ENCODE data around the gene LYPD3.
"Not testable (repeated sequence)": the region's sequence is repeated elsewhere in the genome, so short reads cannot be mapped to it uniquely, and the experiment has no call there.

The LYPD3 gene

GRCh38 chr19:43465468-43466120, at the start of gene LYPD3:
Gene LYPD3, minus strand, starts transcription at chr19:43465608. Its CDS starts 37 bp downstream, at chr19:43465571.
- H3K4me3 ChIP-seq (ENCODE audit: low read depth, low read length), result no peak within 1 kb of the TSS; the same call in 1 of the 2 replicates
- no peak for TF ChIP-seq CTCF (IDR thresholded peaks at IDR 0.05; ENCODE audit: low read depth, low read length, missing control alignments)
- DNase-seq (ENCODE audit: low read depth), result no peak

GRCh38 chr19:43512399-43512798, 47.0 kb upstream of the LYPD3 start:
- not testable (repeated sequence) for DNase-seq (ENCODE audit: low read depth); H3K4me3 ChIP-seq (ENCODE audit: low read depth, low read length)

GRCh38 chr19:43511324-43511723, 45.9 kb upstream of the LYPD3 start:
- DNase-seq (ENCODE audit: low read depth), result no peak
- no peak for TF ChIP-seq CTCF (IDR thresholded peaks at IDR 0.05; ENCODE audit: low read depth, low read length, missing control alignments)
- no peak overlapping the region for H3K4me3 ChIP-seq (ENCODE audit: low read depth, low read length)

GRCh38 chr19:43510713-43511112, 45.3 kb upstream of the LYPD3 start:
- H3K4me3 ChIP-seq (ENCODE audit: low read depth, low read length), result no peak overlapping the region
- no peak for DNase-seq (ENCODE audit: low read depth)
- TF ChIP-seq CTCF (IDR thresholded peaks at IDR 0.05; ENCODE audit: low read depth, low read length, missing control alignments), result no peak

- H3K4me3 ChIP-seq (ENCODE audit: low read depth, low read length), result no peak overlapping the region
- TF ChIP-seq CTCF (IDR thresholded peaks at IDR 0.05; ENCODE audit: low read depth, low read length, missing control alignments), result no peak
- no peak for DNase-seq (ENCODE audit: low read depth)
Observed at GRCh38 chr19:43507880-43508279, 42.5 kb upstream of the LYPD3 start.

GRCh38 chr19:43506629-43507028, 41.2 kb upstream of the LYPD3 start:
- no peak overlapping the region for H3K4me3 ChIP-seq (ENCODE audit: low read depth, low read length)
- TF ChIP-seq CTCF (IDR thresholded peaks at IDR 0.05; ENCODE audit: low read depth, low read length, missing control alignments), result no peak
- no peak for DNase-seq (ENCODE audit: low read depth)

- DNase-seq (ENCODE audit: low read depth), result no peak
- no peak for TF ChIP-seq CTCF (IDR thresholded peaks at IDR 0.05; ENCODE audit: low read depth, low read length, missing control alignments)
Observed at GRCh38 chr19:43505941-43506340, 40.5 kb upstream of the LYPD3 start.

More at GRCh38 chr19:43505941-43506340, 40.5 kb upstream of the LYPD3 start:
- H3K4me3 ChIP-seq (ENCODE audit: low read depth, low read length), result no peak overlapping the region

All from GM12864 (cell line).